Keratinocyte (primary cell): ENCODE measurements around the gene DIP2C. TPM values are rescaled to one million over a fixed set of nuclear protein-coding genes. Genes with fewer than 3 reads are reported as not detected.

Experiments
- DNase-seq: peaks from one replicate; pipeline ENCODE4 v3.0.0-alpha.2; 2011; ENCODE audit warnings: low read depth, missing footprints, low spot score
- FAIRE-seq: peaks from 2 replicates; lab custom pipeline; 2011; peaks lifted over from hg19 to GRCh38; lab: Jason Lieb, UNC
- H2AFZ ChIP-seq: 2 replicates; pipeline ENCODE4 v1.6.0; 2012; ENCODE audit warnings: low read length, control low read depth, inconsistent platforms; ENCODE audit not compliant: control insufficient read depth
- H3K27ac ChIP-seq: 2 replicates; pipeline ENCODE4 v1.5.1; 2011; ENCODE audit warnings: low read length; ENCODE audit not compliant: control insufficient read depth, insufficient read depth
- H3K27me3 ChIP-seq: 3 replicates; pipeline ENCODE4 v1.6.0; 2011; ENCODE audit warnings: low read length; ENCODE audit not compliant: control insufficient read depth, insufficient read depth; ENCODE audit errors: extremely low read depth
- H3K36me3 ChIP-seq, 2 experiments: 2 replicates in 1 of 2; 3 replicates in 1 of 2; pipeline ENCODE4 v1.5.1; 2011; ENCODE audit warnings: low read length in 2 of 2, mild to moderate bottlenecking in 1 of 2; ENCODE audit not compliant: control insufficient read depth in 2 of 2, insufficient read depth in 2 of 2; ENCODE audit errors: extremely low read depth in 1 of 2
- H3K4me1 ChIP-seq: 3 replicates; pipeline ENCODE4 v1.5.1; 2011; ENCODE audit warnings: low read length; ENCODE audit not compliant: control insufficient read depth, insufficient read depth; ENCODE audit errors: extremely low read depth
- H3K4me2 ChIP-seq: 3 replicates; pipeline ENCODE4 v1.6.0; 2011; ENCODE audit warnings: low read depth, low read length; ENCODE audit not compliant: control insufficient read depth, insufficient read depth; ENCODE audit errors: extremely low read depth
- H3K4me3 ChIP-seq, 3 experiments: fragments of 200-600 bp in 1 of 3; sonication (generic) in 1 of 3; 2 replicates in 2 of 3; 3 replicates in 1 of 3; pipeline ENCODE4 v1.5.1; 2011 to 2016; ENCODE audit warnings: low read length in 3 of 3, mild to moderate bottlenecking in 3 of 3, control low read depth in 2 of 3, inconsistent platforms in 1 of 3, low read depth in 1 of 3, mixed read lengths in 1 of 3, mixed run types in 1 of 3, moderate library complexity in 1 of 3; ENCODE audit not compliant: control insufficient read depth in 2 of 3, insufficient read depth in 2 of 3; ENCODE audit errors: extremely low read depth in 1 of 3
- H3K79me2 ChIP-seq: 2 replicates; pipeline ENCODE4 v1.6.0; 2012; ENCODE audit warnings: low read length; ENCODE audit not compliant: control insufficient read depth, insufficient read depth
- H3K9ac ChIP-seq: 3 replicates; pipeline ENCODE4 v1.6.0; 2011; ENCODE audit warnings: low read length; ENCODE audit not compliant: control insufficient read depth, insufficient read depth; ENCODE audit errors: extremely low read depth
- H3K9me1 ChIP-seq: 3 replicates; pipeline ENCODE4 v1.6.0; 2011; ENCODE audit warnings: low read length; ENCODE audit not compliant: control insufficient read depth, insufficient read depth; ENCODE audit errors: extremely low read depth
- H3K9me3 ChIP-seq: 2 replicates; pipeline ENCODE4 v1.5.1; 2012; ENCODE audit warnings: low read depth, low read length; ENCODE audit not compliant: control insufficient read depth
- H4K20me1 ChIP-seq: 3 replicates; pipeline ENCODE4 v1.6.0; 2011; ENCODE audit warnings: low read length; ENCODE audit not compliant: control insufficient read depth, insufficient read depth; ENCODE audit errors: extremely low read depth
- EZH2 ChIP-seq: IDR thresholded peaks from one replicate; pipeline ENCODE4 v1.6.1; 2012; ENCODE audit warnings: inconsistent platforms, mild to moderate bottlenecking, low read length, moderate library complexity
- dilution Hi-C: fragments of 300-500 bp; cut with MboI; formaldehyde crosslinking; loops from one replicate; pipeline ENCODE4 v1.7.0; 2020; ENCODE audit warnings: low sequenced_read_pairs; ENCODE audit not compliant: extremely low pct_ligation_motif_present
- polyA plus RNA-seq, 5 experiments: library from polyadenylated mRNA; depleted of rRNA in 3 of 5; stranded (reverse) in 3 of 5; stranded (forward) in 1 of 5; unstranded in 1 of 5; fragments of >200 nt; gene quantifications; 1 replicate in 1 of 5; 2 replicates in 3 of 5; 3 replicates in 1 of 5; pipeline versions ENCODE4 v1.2.1 to v1.2.3, GENCODE V29; 2011 to 2012; ENCODE audit warnings: missing spikeins in 2 of 5, low read depth in 1 of 5, low replicate concordance in 1 of 5
- TF ChIP-seq, protein P1 (sequence below), 3 experiments: IDR thresholded peaks in 1 of 3; conservative IDR thresholded peaks in 1 of 3; optimal IDR thresholded peaks in 1 of 3; 2 replicates in 2 of 3; 3 replicates in 1 of 3; pipeline versions ENCODE3 to v1.5.1; 2011; ENCODE audit warnings: low read length in 3 of 3, mild to moderate bottlenecking in 3 of 3, moderate library complexity in 2 of 3, control low read depth in 1 of 3, inconsistent platforms in 1 of 3; ENCODE audit not compliant: insufficient read depth in 2 of 3; ENCODE audit errors: extremely low read depth in 1 of 3

Gene DIP2C
- polyA plus RNA-seq, 1 donor (not counting 4 experiments of a cell fraction or from before 2014, with no cell fraction given), result 1.3 TPM

DNA sequence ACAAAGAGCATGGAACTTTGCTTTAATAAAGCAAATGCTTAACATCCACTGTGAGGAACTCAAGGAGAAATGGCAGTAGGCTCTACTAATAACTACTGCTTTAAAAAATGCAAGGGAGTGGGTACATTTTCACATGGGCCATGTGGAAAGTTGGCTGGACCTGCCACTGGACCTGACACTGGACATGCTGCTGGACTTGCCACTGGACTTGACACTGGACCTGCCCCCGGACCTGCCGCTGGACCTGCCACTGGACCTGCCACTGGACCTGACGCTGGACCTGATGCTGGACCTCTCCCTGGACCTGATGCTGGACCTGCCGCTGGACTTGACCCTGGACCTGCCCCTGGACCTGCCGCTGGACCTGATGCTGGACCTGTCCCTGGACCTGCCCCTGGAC lies 32.6 kb downstream of the DIP2C start:
- Histone ChIP-seq H3K9me1 (no peaks in the 10 kb centered on the region), H3K36me3 (no peaks in the 10 kb centered on the region), H2AFZ (no peak overlapping the region), H3K4me1 (no peaks in the 10 kb centered on the region), H4K20me1 (no peaks in the 10 kb centered on the region), H3K27me3 (no peaks in the 10 kb centered on the region), H3K79me2 (peaks cover 3% of the 10 kb centered on the region), H3K4me2 (no peak overlapping the region), H3K9ac (no peak overlapping the region), H3K9me3 (no peaks in the 10 kb centered on the region), H3K27ac (no peak overlapping the region), H3K4me3 (no peak overlapping the region)
- DNase-seq, result no peak
- FAIRE-seq, result no peak
- dilution Hi-C loops, result no loop called here
- TF ChIP-seq, protein P1, sequence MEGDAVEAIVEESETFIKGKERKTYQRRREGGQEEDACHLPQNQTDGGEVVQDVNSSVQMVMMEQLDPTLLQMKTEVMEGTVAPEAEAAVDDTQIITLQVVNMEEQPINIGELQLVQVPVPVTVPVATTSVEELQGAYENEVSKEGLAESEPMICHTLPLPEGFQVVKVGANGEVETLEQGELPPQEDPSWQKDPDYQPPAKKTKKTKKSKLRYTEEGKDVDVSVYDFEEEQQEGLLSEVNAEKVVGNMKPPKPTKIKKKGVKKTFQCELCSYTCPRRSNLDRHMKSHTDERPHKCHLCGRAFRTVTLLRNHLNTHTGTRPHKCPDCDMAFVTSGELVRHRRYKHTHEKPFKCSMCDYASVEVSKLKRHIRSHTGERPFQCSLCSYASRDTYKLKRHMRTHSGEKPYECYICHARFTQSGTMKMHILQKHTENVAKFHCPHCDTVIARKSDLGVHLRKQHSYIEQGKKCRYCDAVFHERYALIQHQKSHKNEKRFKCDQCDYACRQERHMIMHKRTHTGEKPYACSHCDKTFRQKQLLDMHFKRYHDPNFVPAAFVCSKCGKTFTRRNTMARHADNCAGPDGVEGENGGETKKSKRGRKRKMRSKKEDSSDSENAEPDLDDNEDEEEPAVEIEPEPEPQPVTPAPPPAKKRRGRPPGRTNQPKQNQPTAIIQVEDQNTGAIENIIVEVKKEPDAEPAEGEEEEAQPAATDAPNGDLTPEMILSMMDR (optimal IDR thresholded peaks at IDR 0.05 in 1 of 3, IDR thresholded peaks at IDR 0.05 in 1 of 3, conservative IDR thresholded peaks at IDR 0.05 in 1 of 3; ENCODE audit: extremely low read depth in 1 of 3, insufficient read depth in 2 of 3, low read length in 3 of 3), result no peak
- no peak for TF ChIP-seq EZH2

DNA sequence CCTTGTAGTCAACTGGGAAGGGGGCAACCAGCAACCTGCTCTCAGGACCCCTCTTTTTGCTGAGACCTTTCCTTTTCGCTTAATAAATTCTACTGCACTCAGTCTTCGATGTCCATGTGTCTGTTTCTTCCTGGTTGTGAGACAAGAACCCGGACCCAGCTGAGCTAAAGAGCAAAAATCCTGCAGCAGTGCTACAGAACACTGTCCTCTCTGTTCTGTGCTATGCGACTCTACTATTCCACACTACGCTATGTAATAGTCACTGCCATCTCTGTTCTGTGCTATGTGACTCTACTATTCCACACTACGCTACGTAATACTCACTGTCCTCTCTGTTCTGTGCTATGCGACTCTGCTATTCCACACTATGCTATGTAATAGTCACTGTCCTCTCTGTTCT lies 34.3 kb downstream of the DIP2C start:
- dilution Hi-C loops, result no loop called here
- H3K27ac ChIP-seq, result no peak overlapping the region
- no peak overlapping the region for H3K4me3 ChIP-seq
- H3K79me2 ChIP-seq, result peaks cover 3% of the 10 kb centered on the region
- no peak overlapping the region for H3K9ac ChIP-seq
- H3K4me1 ChIP-seq, result no peaks in the 10 kb centered on the region
- H3K9me3 ChIP-seq, result no peaks in the 10 kb centered on the region
- FAIRE-seq (no peak), DNase-seq (no peak)
- TF ChIP-seq, protein P1 (optimal IDR thresholded peaks at IDR 0.05 in 1 of 3, IDR thresholded peaks at IDR 0.05 in 1 of 3, conservative IDR thresholded peaks at IDR 0.05 in 1 of 3; ENCODE audit: extremely low read depth in 1 of 3, insufficient read depth in 2 of 3, low read length in 3 of 3), result no peak
- TF ChIP-seq EZH2, result no peak
- no peaks in the 10 kb centered on the region for H3K9me1 ChIP-seq
- no peaks in the 10 kb centered on the region for H3K36me3 ChIP-seq
- H2AFZ ChIP-seq, result no peak overlapping the region
- no peaks in the 10 kb centered on the region for H4K20me1 ChIP-seq
- no peaks in the 10 kb centered on the region for H3K27me3 ChIP-seq
- H3K4me2 ChIP-seq, result no peak overlapping the region
